ENCODE data around the gene GSTO1.
"Not testable (repeated sequence)": the region's sequence is repeated elsewhere in the genome, so short reads cannot be mapped to it uniquely, and the experiment has no call there.

The GSTO1 gene

GRCh38 chr10:104254493-104255310 lies at the start of gene GSTO1:
GSTO1 (plus strand) TSS chr10:104254892; CDS start chr10:104254929, 37 bp downstream.
- DNase-seq, result peak; percentile 77

- no peak for DNase-seq
These were observed 46.0 kb upstream of the GSTO1 start for GRCh38 chr10:104208730-104209129.

- peak; percentile 73 for DNase-seq
These were observed 45.0 kb upstream of the GSTO1 start for GRCh38 chr10:104209575-104210198.

GRCh38 chr10:104216631-104217030 lies 38.1 kb upstream of the GSTO1 start:
- no peak for DNase-seq

- no peak for DNase-seq
These were observed 35.9 kb upstream of the GSTO1 start for GRCh38 chr10:104218751-104219150.

GRCh38 chr10:104220522-104220921 lies 34.2 kb upstream of the GSTO1 start:
- DNase-seq, result no peak

GRCh38 chr10:104223304-104223703 lies 31.4 kb upstream of the GSTO1 start:
- no peak for DNase-seq

- DNase-seq, result peak; percentile 13
These were observed 24.2 kb upstream of the GSTO1 start for GRCh38 chr10:104230490-104230889.

GRCh38 chr10:104231784-104232612 lies 22.7 kb upstream of the GSTO1 start, which contains the start of gene CFAP43:
CFAP43 (minus strand) TSS chr10:104232364; CDS start chr10:104232246, 118 bp downstream.
- peak; percentile 98 for DNase-seq

GRCh38 chr10:104232613-104233102 lies 22.0 kb upstream of the GSTO1 start:
- DNase-seq, result no peak

- peak; percentile 15 for DNase-seq
These were observed 20.9 kb upstream of the GSTO1 start for GRCh38 chr10:104233817-104234216.

- no peak for DNase-seq
These were observed 19.8 kb upstream of the GSTO1 start for GRCh38 chr10:104234934-104235333.

GRCh38 chr10:104235801-104236200 lies 18.9 kb upstream of the GSTO1 start:
- DNase-seq, result no peak

- no peak for DNase-seq
These were observed 14.6 kb upstream of the GSTO1 start for GRCh38 chr10:104240078-104240477.

- DNase-seq, result no peak
These were observed 12.1 kb upstream of the GSTO1 start for GRCh38 chr10:104242545-104242944.

- not testable (repeated sequence) for DNase-seq
These were observed 11.7 kb upstream of the GSTO1 start for GRCh38 chr10:104243009-104243408.

- no peak for DNase-seq
These were observed 11.2 kb upstream of the GSTO1 start for GRCh38 chr10:104243512-104243911.

- DNase-seq, result no peak
These were observed 9.5 kb upstream of the GSTO1 start for GRCh38 chr10:104245066-104245632.

- DNase-seq, result no peak
These were observed 7.7 kb upstream of the GSTO1 start for GRCh38 chr10:104246976-104247375.

GRCh38 chr10:104247513-104248146 lies 7.1 kb upstream of the GSTO1 start:
- DNase-seq, result no peak

GRCh38 chr10:104248931-104249330 lies 5.8 kb upstream of the GSTO1 start:
- not testable (repeated sequence) for DNase-seq

GRCh38 chr10:104250371-104250770 lies 4.3 kb upstream of the GSTO1 start:
- DNase-seq, result no peak
